A673 (cell line): Measurements from ENCODE around the gene RFTN1.

Experiments
- EZH2 ChIP-seq: fragments of 200-600 bp; sonication (generic); IDR thresholded peaks from 2 replicates; pipeline ENCODE4 v1.6.1; 2017; ENCODE audit warnings: borderline replicate concordance, low read depth, mild to moderate bottlenecking, mixed read lengths, antibody characterized with exemption, low read length; ENCODE audit not compliant: poor library complexity, severe bottlenecking
- TF ChIP-seq, protein P1 (sequence below): fragments of 300-800, 200-600 bp; sonication (generic); conservative IDR thresholded peaks from 2 replicates; pipeline ENCODE4 v1.5.1; 2017; ENCODE audit warnings: low read depth, mild to moderate bottlenecking, antibody characterized with exemption, low read length, moderate library complexity, mixed read lengths

GRCh38 chr3:16396202-16396601 lies 117.3 kb downstream of the RFTN1 start:
- TF ChIP-seq, protein P1, sequence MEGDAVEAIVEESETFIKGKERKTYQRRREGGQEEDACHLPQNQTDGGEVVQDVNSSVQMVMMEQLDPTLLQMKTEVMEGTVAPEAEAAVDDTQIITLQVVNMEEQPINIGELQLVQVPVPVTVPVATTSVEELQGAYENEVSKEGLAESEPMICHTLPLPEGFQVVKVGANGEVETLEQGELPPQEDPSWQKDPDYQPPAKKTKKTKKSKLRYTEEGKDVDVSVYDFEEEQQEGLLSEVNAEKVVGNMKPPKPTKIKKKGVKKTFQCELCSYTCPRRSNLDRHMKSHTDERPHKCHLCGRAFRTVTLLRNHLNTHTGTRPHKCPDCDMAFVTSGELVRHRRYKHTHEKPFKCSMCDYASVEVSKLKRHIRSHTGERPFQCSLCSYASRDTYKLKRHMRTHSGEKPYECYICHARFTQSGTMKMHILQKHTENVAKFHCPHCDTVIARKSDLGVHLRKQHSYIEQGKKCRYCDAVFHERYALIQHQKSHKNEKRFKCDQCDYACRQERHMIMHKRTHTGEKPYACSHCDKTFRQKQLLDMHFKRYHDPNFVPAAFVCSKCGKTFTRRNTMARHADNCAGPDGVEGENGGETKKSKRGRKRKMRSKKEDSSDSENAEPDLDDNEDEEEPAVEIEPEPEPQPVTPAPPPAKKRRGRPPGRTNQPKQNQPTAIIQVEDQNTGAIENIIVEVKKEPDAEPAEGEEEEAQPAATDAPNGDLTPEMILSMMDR, result no peak
- no peak for TF ChIP-seq EZH2
